ENCODE data around the gene P2RY12.

- TF ChIP-seq CTCF (IDR thresholded peaks at IDR 0.05) (no peak), POLR2A (IDR thresholded peaks at IDR 0.05) (no peak)
Observed at GRCh38 chr3:151391720-151392119, 7.2 kb upstream of the P2RY12 start.
